Psoas muscle (tissue), 8 donors: ENCODE results near the gene GRIN2C. TPM values are rescaled to one million over a fixed set of nuclear protein-coding genes. Genes with fewer than 3 reads are reported as not detected.

Experiments
- ATAC-seq, 4 donors: fragments of 200-7000 bp; cut with Tn5 transposase; one replicate each; pipeline ENCODE4 v1.9.1; 2020; ENCODE audit warnings: moderate library complexity in 3 of 4, mild to moderate bottlenecking in 2 of 4
- DNase-seq, 2 donors: peaks; one replicate each; pipeline ENCODE4 v3.0.0-alpha.2; 2020
- H3K27ac ChIP-seq: fragments of 200-600 bp; one replicate; pipeline ENCODE4 v1.8.0; 2022
- H3K27me3 ChIP-seq, 3 donors: fragments of 200-600 bp in 1 of 3; one replicate each; pipeline versions ENCODE4 v1.6.1 to v1.8.0; 2013 to 2022; ENCODE audit warnings: low read length in 2 of 3, mild to moderate bottlenecking in 2 of 3, moderate library complexity in 1 of 3; ENCODE audit not compliant: insufficient read depth in 3 of 3
- H3K36me3 ChIP-seq, 2 donors: fragments of 200-600 bp in 1 of 2; one replicate each; pipeline versions ENCODE4 v1.6.1 to v1.8.0; 2013 to 2022; ENCODE audit warnings: low read depth in 1 of 2, mild to moderate bottlenecking in 1 of 2, moderate library complexity in 1 of 2; ENCODE audit not compliant: insufficient read depth in 1 of 2
- H3K4me1 ChIP-seq: fragments of 200-600 bp; one replicate; pipeline ENCODE4 v1.8.0; 2022
- H3K4me3 ChIP-seq: fragments of 200-600 bp; one replicate; pipeline ENCODE4 v1.8.0; 2022; ENCODE audit warnings: mild to moderate bottlenecking
- H3K9me3 ChIP-seq: fragments of 200-600 bp; one replicate; pipeline ENCODE4 v1.8.0; 2022
- CTCF ChIP-seq: fragments of 200-600 bp; IDR thresholded peaks from one replicate; pipeline ENCODE4 v1.8.0; 2022; ENCODE audit warnings: antibody characterized with exemption
- WGBS, 3 donors: extraction: QIAGEN DNeasy Blood & Tissue Kit; methylation state at CpG; one replicate each; pipeline versions ENCODE4 v1.1.6 to v1.1.7; 2013; 5-methylcytosine and 5-hydroxymethylcytosine counted together
- intact Hi-C, 2 donors: fragments of 100-400 bp; cut with DNase I; formaldehyde crosslinking; loops; one replicate each; pipeline versions ENCODE4 v1.11.0 to v1.14.2; 2022
- polyA plus RNA-seq, 3 donors: library from polyadenylated mRNA; stranded (reverse); fragments of 200-250 nt; gene quantifications; one replicate each; pipeline ENCODE4 v1.2.3, GENCODE V29; 2013
- total RNA-seq, 4 donors: library from RNA; stranded (reverse); fragmentation: NEBNext Ultra II Directional in 2 of 4; extraction: Animal tissue kit (Norgen Biotek cat#: 25700) in 2 of 4; gene quantifications; one replicate each; pipeline versions ENCODE4 v1.2.1 to v1.2.4, GENCODE V29; 2021 to 2023
- donor health status: healthy with polysubstance abuse.
- donor health status: DM: no; HTN: no; CAD: no; lungs with moderate emphysema.
- donor health status: Bipolar disorder and iron deficiency.
- donor health status: healthy.
- donor health status: DM: yes; HTN: yes; CAD: no.
- donor health status: DM: no; HTN: no; CAD: no.
- donor health status: DM: no; HTN: no; CAD: no.
- donor health status: DM: yes; HTN: yes; CAD: no.

GRIN2C gene
- total and polyA plus RNA-seq, 7 donors = 0.06 to 0.74 (median 0.32) TPM

GRCh38 chr17:74898376-74898946 lies 38.8 kb upstream of the GRIN2C start:
- DNase-seq = no peak
- TF ChIP-seq CTCF = no peak
- Histone ChIP-seq H3K36me3 (no peaks in the 10 kb centered on the region), H3K4me3 (no peak overlapping the region), H3K27ac (no peak overlapping the region), H3K4me1 (no peaks in the 10 kb centered on the region), H3K9me3 (no peaks in the 10 kb centered on the region), H3K27me3 (peaks cover 0 to 42% (median 16%) of the 10 kb centered on the region in 3 donors)
- no peak for ATAC-seq
- WGBS, 3 donors = 76 to 77% (median 76%) methylated on average over 11 of the region's 11 CpGs
- intact Hi-C loops = no loop called here

- intact Hi-C loops = no loop called here
- 22 to 29% (median 24%) methylated on average over 20 to 22 of the region's 22 CpGs for WGBS, 3 donors
- Histone ChIP-seq H3K27me3 (peaks cover 0 to 66% (median 18%) of the 10 kb centered on the region in 3 donors), H3K27ac (no peak overlapping the region), H3K36me3 (no peaks in the 10 kb centered on the region), H3K9me3 (no peaks in the 10 kb centered on the region), H3K4me3 (peak overlapping the region; percentile 47), H3K4me1 (no peaks in the 10 kb centered on the region)
- DNase-seq (no peak), ATAC-seq (no peak)
- TF ChIP-seq CTCF = no peak
Observed at GRCh38 chr17:74893936-74894671, 34.4 kb upstream of the GRIN2C start.

- Histone ChIP-seq H3K27me3 (peaks cover 0 to 71% (median 20%) of the 10 kb centered on the region in 3 donors), H3K27ac (no peak within 1 kb of the TSS), H3K4me3 (peak within 1 kb of the TSS; percentile 47), H3K36me3 (no peaks in the 10 kb centered on the region), H3K9me3 (no peaks in the 10 kb centered on the region), H3K4me1 (no peaks in the 10 kb centered on the region)
- 3 to 4% (median 3%) methylated on average over 67 to 86 of the region's 86 CpGs for WGBS, 3 donors
- peak in 2 of 4 donors; percentile 26 to 36 for ATAC-seq
- no peak for TF ChIP-seq CTCF
- no peak for DNase-seq
- intact Hi-C loops = no loop called here
Observed at GRCh38 chr17:74892974-74893911, 33.6 kb upstream of the GRIN2C start, which contains the start of gene FADS6. FADS6 (minus strand) TSS chr17:74893633; CDS start chr17:74893595, 38 bp downstream.

GRCh38 chr17:74892013-74892841 lies 32.5 kb upstream of the GRIN2C start:
- Histone ChIP-seq H3K9me3 (no peaks in the 10 kb centered on the region), H3K27me3 (peaks cover 0 to 73% (median 20%) of the 10 kb centered on the region in 3 donors), H3K4me1 (no peaks in the 10 kb centered on the region), H3K27ac (no peak overlapping the region), H3K36me3 (no peaks in the 10 kb centered on the region), H3K4me3 (no peak overlapping the region)
- peak in 1 of 4 donors; percentile 9 for ATAC-seq
- intact Hi-C loops = no loop called here
- DNase-seq = no peak
- 38 to 41% (median 38%) methylated on average over 20 of the region's 20 CpGs for WGBS, 3 donors
- no peak for TF ChIP-seq CTCF
